Erythroblast (primary cell): ENCODE data around the gene KLHDC8B.
"Not testable (repeated sequence)": the region's sequence is repeated elsewhere in the genome, so short reads cannot be mapped to it uniquely, and the experiment has no call there.

Experiments used
- DNase-seq, 2 experiments: peaks; one replicate each; lab custom pipeline; 2025; lab: John Stamatoyannopoulos, UW
- GATA1 ChIP-seq: IDR thresholded peaks from 2 replicates; pipeline ENCODE4 v1.6.1; 2011; ENCODE audit warnings: low read depth, mild to moderate bottlenecking, control low read depth, low read length, moderate library complexity
- POLR2A ChIP-seq: IDR thresholded peaks from 2 replicates; pipeline ENCODE4 v1.6.1; 2011; ENCODE audit warnings: mild to moderate bottlenecking, low read length

KLHDC8B gene

DNA sequence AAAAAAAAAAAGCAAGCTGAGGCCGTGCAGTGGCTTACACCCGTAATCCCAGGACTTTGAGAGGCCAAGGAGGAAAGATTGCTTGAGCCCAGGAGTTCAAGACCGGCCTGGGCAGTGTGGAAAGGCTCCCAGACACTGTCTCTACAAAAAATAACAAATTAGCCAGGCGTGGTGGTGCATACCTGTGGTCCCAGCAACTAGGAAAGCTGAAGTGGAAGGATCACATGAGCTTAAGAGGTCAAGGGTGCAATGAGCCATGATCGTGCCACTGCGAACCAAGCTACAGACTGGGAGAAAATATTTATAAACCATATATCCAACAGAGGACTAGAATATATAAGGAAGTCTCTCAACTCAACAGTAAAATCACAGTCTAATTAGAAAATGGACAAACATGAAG is 10.0 kb downstream of the KLHDC8B start:
- TF ChIP-seq GATA1: no peak
- no peak for TF ChIP-seq POLR2A
- DNase-seq: no peak

DNA sequence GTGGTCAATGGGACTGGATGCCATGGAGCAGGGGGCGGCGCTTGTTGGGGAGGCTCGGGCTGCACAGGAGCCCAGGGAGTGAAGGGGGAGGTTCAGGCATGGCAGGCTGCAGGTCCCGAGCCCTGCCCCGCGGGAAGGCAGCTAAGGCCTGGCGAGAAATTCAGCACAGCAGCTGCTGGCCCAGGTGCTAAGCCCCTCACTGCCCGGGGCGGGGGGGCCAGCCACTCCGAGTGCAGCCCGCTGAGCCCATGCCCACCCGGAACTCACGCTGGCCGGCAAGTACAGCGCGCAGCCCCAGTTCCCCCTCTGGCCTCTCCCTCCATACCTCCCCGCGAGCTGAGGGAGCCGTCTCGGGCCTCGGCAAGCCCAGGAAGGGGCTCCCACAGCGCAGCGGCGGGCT is 11.3 kb downstream of the KLHDC8B start:
- no peak for DNase-seq
- TF ChIP-seq GATA1 (no peak), POLR2A (no peak)

DNA sequence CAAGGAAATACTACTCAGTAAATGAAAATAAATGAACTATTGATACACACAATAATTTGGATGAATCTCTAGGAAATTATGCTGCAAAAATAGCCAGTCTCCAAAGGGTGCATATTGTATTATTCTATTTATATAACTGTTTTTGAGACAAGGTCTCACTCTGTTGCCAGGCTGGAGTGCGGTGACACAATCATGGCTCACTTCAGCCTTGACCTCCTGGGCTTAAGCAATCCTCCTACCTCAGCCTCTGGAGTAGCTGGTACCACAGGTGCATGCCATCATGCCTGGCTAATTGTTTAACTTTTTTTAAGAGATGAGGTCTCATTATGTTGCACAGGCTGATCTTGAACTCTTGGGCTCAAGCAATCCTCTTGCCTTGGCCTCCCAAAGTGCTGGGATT is 12.5 kb downstream of the KLHDC8B start:
- DNase-seq: no peak
- no peak for TF ChIP-seq POLR2A
- no peak for TF ChIP-seq GATA1

DNA sequence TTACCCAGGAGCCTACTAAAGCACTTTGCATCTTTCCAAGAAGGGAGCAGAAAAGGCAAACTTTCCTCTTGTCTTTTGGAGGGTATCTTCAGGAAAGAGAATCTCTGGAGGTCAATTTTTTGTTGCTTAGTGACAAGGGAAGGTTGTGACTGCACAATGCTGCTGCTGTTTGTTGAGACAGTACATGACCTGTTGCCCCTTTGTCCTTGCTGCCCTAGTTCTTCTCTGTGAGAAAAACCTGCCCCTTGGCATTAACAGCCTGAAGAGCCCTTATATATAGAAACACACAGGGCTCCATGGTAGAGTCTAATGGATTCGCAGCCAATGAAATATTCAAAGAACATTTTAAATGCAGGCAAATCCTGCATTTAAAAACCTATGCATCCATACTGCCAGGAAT is 20.3 kb downstream of the KLHDC8B start:
- DNase-seq: no peak
- TF ChIP-seq GATA1: no peak

DNA sequence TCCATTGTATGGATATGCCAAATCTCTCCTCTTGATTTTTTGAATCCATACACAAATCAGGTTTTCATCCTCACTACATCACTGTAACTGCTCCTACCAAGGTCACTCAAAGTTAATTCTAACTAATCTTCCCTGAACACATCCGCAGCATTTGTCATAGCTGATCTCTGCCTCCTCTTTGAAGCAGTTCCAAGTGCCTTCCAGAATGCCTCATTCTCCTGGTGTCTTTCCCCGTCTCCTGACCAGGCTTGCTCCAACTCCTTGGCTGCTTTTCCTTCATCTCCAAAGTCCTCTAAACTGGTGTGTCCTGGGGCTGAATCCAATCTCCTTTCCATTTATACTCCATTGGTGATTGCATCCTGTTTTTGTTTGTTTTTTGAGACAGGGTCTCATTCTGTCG is 26.8 kb downstream of the KLHDC8B start:
- no peak for DNase-seq
- no peak for TF ChIP-seq GATA1
- no peak for TF ChIP-seq POLR2A

DNA sequence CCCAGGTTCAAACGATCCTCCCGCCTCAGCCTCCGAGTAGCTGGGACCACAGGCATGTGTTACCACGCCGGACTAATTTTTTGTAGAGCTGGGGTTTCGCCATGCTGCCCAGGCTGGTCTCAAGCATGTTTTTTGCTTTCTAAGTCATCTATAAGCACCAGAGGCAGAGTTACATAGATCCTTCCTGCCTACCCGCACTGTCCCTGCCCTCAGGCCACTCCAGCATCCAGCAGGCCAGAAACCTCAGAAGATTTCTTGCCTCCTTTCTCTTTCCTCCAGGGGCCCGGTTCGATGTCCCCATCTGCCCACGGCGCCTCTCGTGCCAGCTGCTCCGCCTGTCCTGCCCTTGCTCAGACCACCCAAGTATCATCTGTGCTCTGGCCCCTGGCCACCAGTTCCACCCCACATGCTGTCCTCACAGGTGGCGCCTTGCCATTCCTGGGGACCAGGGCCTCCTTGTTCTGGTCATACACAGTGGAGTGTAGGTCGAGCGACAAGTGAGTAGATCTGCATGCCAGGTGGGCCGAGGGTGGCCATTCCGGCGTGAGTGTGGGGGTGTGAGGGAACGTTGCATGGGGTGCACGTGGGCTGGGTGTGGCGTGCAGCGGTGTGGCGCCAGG is 27.3 kb downstream of the KLHDC8B start:
- DNase-seq: no peak
- TF ChIP-seq GATA1 (no peak), POLR2A (no peak)

DNA sequence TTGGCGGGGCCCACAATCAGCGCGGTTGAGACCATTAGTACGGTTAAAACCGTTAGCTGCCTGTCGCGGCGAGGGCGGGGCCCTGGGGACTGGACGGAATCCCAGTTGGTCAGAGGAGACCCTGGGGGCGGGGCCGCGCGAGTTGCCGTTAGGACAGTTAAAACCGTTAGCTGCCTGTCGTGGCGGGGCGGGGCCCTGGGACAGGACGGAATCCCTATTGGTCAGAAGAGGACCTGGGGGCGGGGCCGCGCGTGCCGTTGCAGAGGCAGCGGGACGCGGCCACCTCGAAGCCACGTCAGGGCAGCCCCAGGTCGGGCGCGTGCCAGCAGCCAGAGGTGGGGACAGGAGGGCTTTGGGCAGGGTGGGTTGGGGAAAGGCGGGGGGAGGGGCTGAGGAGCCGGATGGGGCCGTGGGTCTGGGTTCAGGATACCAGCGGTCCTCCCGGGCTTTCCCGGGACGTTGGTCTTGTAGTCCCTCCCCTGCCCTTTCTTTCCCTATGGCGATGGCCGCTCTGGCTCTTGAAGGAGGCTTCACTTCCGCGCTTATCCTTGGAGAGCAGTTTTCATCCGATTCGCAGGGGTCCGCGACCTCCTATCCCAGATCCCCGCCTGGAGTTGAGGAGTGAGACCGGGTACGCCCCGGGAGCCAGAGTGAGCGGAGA is 28.0 kb downstream of the KLHDC8B start:
- peak; percentile 48 to 69 for DNase-seq
- TF ChIP-seq GATA1: no peak
- no peak for TF ChIP-seq POLR2A

DNA sequence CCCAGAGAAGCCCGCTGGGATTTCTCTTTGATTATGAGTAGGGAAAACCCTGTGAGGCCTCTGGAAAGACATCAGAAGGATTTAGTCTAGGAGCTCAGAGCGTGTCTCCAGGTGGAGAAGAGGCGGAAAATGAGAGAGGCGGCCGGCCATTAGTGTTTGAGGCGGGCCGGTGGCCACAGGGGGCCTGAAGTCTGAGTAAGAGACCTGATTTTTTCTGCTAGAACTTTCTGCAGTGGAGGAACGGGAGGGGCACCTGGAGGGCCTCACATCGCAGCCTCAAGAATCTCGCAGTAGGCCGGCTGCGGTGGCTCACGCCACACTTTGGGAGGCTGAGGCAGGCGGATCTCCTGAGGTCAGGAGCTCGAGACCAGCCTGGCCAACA is 28.5 kb downstream of the KLHDC8B start:
- no peak for DNase-seq
- no peak for TF ChIP-seq GATA1

DNA sequence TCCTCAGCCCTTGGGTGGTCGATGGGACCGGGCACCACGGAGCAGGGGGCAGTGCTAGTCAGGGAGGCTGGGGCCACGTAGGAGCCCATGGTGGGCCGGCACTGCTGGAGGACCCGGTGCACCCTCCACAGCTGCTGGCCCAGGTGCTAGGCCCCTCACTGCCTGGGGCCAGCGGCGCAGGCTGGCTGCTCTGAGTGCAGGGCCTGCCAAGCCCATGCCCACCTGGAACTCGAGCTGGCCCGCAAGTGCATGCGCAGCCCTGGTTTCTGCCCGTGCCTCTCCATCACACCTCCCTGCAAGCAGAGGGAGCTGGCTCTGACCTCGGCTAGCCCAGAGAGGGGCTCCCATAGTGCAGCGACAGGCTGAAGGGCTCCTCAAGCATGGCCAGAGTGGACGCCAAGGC is 42.1 kb downstream of the KLHDC8B start:
- TF ChIP-seq POLR2A (no peak), GATA1 (no peak)

DNA sequence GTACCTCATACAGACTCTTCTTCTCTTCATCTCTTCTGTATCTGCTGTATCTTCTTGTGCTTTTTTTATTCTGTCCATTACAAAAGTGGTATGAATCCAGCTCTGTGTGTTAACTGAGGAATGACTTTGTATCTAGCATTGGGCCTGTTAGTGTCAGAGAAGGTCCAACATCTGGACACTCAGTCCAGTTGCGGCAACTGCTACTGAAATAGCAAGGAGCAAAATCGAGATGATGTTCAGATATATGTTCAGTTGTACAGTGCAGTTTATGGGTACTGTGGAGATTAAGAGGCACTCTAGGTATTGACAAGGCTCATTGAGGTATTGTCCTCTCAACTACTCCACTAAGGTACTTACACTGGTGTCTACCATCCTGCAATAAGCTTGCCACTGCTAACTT is 42.6 kb downstream of the KLHDC8B start:
- TF ChIP-seq POLR2A: no peak
- TF ChIP-seq GATA1: no peak

More for the DNA sequence above, 42.1 kb downstream of the KLHDC8B start:
- no peak for DNase-seq

DNA sequence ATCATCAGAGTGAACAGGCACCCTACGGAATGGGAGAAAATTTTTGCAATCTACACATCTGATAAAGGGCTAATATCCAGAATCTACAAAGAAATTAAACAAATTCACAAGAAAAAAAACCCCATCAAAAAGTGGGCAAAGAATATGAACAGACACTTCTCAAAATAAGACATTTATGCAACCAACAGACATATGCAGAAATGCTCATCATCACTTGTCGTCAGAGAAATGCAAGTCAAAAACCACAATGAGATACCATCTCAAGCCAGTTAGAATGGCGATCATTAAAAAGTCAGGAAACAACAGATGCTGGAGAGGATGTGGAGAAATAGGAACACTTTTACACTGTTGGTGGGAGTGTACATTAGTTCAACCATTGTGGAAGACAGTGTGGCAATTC is 45.3 kb downstream of the KLHDC8B start:
- not testable (repeated sequence) for DNase-seq

More for the DNA sequence above, 42.6 kb downstream of the KLHDC8B start:
- no peak for DNase-seq

DNA sequence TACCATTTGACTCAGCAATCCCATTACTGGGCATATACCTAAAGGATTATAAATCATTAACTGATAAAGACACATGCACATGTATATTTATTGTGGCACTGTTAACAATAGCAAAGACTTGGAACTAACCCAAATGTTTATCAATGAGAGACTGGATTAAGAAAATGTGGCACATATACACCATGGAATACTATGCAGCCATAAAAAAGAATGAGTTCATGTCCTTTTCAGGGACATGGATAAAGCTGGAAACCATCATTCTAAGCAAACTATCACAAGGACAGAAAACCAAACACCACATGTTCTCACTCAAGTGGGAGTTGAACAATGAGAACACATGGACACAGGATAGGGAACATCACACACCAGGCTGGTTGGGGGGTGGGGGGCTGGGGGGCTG is 45.7 kb downstream of the KLHDC8B start:
- not testable (repeated sequence) for DNase-seq

DNA sequence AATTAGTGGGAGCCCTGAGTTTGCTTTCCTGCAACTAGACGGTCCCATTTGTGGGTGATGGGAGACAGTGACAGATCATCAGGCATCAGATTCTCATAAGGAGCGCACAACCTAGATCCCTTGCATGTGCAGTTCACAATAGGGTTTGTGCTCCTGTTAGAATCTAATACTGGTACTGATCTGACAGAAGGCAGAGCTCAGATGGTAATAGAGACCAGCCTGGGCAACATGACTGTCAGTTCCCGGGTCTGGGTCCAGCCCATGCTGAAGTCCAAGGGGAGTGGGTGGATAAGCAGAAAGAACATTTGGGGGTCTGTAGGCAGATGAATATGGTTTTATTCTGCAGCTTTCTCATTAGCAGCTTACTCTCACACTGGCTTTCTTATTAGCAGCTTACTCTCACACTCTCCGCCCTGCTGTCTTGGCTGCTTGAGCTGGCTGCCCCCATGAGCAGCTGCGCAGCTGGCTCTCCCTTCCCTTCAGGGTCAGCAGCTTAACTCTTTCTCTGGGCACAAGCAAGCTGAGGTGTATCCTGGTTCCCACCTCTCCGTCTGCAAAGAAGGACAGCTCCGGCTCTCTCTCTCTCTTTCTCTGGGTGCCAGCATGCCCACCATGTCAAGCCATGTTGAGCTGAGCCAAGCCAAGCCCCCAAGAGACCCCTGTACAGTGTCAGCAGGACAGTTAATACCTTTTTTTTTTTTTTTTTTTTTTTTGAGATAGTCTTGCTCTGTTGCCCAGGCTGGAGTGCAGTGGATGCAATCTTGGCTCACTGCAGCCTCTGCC is 46.5 kb downstream of the KLHDC8B start:
- no peak for TF ChIP-seq POLR2A
- TF ChIP-seq GATA1: no peak

DNA sequence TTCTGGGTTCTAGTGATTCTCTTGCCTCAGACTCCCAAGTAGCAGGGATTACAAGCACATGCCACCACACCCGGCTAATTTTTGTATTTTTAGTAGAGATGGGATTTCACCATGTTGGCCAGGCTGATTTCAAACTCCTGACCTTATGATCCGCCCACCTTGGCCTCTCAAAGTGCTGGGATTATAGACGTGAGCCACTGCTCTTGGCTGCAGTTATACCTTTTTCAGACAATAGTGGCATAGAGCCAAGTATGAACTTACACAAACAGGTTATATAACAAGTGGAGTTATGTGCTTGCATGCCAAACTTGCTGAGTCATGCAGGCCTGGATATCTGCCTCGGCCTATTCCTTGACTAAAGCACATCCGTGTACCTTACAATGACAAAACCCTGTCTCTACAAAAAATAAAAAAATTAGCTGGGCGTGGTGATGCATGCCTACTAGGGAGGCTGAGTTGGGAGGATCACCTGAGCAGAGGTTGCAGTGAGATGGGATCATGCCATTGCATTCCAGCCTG is 47.1 kb downstream of the KLHDC8B start:
- peak; percentile 77 to 83 for DNase-seq

More for the DNA sequence above, 46.5 kb downstream of the KLHDC8B start:
- no peak for DNase-seq
